Suprapubic skin (tissue), 4 donors: ENCODE measurements around the gene RNFT2. TPM values are rescaled to one million over a fixed set of nuclear protein-coding genes. Genes with fewer than 3 reads are reported as not detected.

Experiments used
- DNase-seq, 2 donors: peaks; one replicate each; pipeline ENCODE4 v3.0.0-alpha.2; 2019; ENCODE audit warnings: low spot score in 2 of 2
- H3K27ac ChIP-seq: fragments of 200-600 bp; sonication (generic); one replicate; pipeline ENCODE4 v1.5.1; 2019
- H3K27me3 ChIP-seq: fragments of 200-600 bp; sonication (generic); one replicate; pipeline ENCODE4 v1.5.1; 2019
- H3K36me3 ChIP-seq: fragments of 200-600 bp; sonication (generic); one replicate; pipeline ENCODE4 v1.5.1; 2019
- H3K4me1 ChIP-seq: fragments of 200-600 bp; sonication (generic); one replicate; pipeline ENCODE4 v1.5.1; 2019
- H3K4me3 ChIP-seq: fragments of 200-600 bp; sonication (generic); one replicate; pipeline ENCODE4 v1.5.1; 2019; ENCODE audit warnings: mild to moderate bottlenecking
- H3K9me3 ChIP-seq: fragments of 200-600 bp; sonication (generic); one replicate; pipeline ENCODE4 v1.5.1; 2019
- CTCF ChIP-seq, 2 donors: fragments of 200-600 bp in 1 of 2; fragments of 450-650 bp in 1 of 2; sonication (generic) in 1 of 2; IDR thresholded peaks; one replicate each; pipeline ENCODE4 v1.5.1; 2016 to 2019; ENCODE audit warnings: antibody characterized with exemption in 2 of 2, mild to moderate bottlenecking in 1 of 2, moderate library complexity in 1 of 2
- EP300 ChIP-seq: sonication (generic); formaldehyde crosslinking; IDR thresholded peaks from one replicate; pipeline ENCODE4 v1.6.1; 2017; ENCODE audit warnings: antibody characterized with exemption
- POLR2A ChIP-seq, 2 donors: fragments of 450-650 bp; IDR thresholded peaks; one replicate each; pipeline ENCODE4 v1.6.1; 2017; ENCODE audit warnings: antibody characterized with exemption in 2 of 2, mild to moderate bottlenecking in 2 of 2, moderate library complexity in 2 of 2
- POLR2AphosphoS5 ChIP-seq, 3 donors: sonication (generic); formaldehyde crosslinking; IDR thresholded peaks; one replicate each; pipeline ENCODE4 v1.6.1; 2017; ENCODE audit warnings: antibody characterized with exemption in 3 of 3
- WGBS: methylation state at CpG from one replicate; pipeline ENCODE4 v1.1.5; 2018; 5-methylcytosine and 5-hydroxymethylcytosine counted together
- total RNA-seq, 4 donors: library from RNA; depleted of rRNA; stranded (reverse); fragments of >200 nt; gene quantifications; one replicate each; pipeline ENCODE4 v1.1.0, GENCODE V29; 2016

RNFT2 gene
- total RNA-seq, 4 donors from 2014 or later, result 0.40 to 1.4 (median 0.69) TPM

DNA sequence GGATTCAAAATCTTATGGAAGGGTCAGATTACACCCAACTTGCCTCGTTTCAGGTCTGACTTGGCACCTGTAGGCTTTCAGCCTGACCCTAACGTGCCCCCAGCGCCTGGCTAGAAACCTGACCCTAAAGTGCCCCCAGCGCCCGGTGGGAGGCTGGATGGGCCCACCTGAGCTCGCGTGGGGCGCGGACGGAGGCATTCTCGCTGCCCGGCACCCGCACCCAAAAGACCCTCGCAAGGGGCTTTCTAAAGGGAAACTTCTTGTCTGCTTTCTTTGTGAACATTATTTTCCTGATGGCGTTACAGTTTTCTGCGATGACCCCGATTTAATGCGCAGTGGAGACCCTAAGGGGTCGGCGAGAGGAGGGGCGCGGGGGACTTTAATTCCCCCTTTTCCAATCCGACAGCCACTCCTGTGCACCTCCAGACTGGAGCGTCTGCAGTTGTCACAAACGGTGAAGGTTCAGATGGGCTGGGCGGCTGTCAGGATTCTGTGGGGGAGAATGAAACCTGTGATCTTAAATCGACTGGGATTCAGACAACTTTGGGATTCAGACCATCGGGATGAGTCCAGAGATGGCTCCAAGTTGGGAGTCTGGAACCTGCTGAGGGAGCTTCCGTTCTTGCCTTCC lies 143.9 kb downstream of the RNFT2 start:
- Histone ChIP-seq H3K27ac (no peak overlapping the region), H3K4me1 (peaks cover 35% of the 10 kb centered on the region), H3K4me3 (peak overlapping the region; percentile 35), H3K36me3 (no peaks in the 10 kb centered on the region), H3K27me3 (peaks cover 80% of the 10 kb centered on the region), H3K9me3 (no peaks in the 10 kb centered on the region)
- DNase-seq, result no peak
- WGBS, result 4% methylated on average over 20 of the region's 29 CpGs
- no peak for TF ChIP-seq EP300
- TF ChIP-seq CTCF (IDR thresholded peaks at IDR 0.05), result no peak
- TF ChIP-seq POLR2A (IDR thresholded peaks at IDR 0.05), result no peak
- TF ChIP-seq POLR2AphosphoS5 (IDR thresholded peaks at IDR 0.05), result no peak

DNA sequence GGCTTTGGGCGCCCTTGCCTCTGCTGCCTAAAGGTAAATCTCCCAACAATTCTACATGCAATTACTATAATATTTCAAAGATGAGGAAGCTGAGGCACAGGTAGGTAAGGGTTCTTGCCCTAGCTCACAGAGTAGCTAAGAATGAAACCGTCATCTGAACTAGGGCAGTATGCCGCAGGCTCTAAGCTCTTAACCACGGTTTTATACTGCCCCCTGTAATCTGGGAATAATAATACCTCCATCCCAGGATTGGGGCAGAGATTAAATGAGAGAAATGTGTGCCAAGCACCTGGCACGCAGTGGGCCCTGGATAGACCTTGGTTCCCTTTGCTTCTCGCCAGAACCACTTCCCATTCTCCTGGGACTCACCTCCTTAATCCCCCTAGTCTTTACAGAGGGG lies 144.6 kb downstream of the RNFT2 start:
- H3K36me3 ChIP-seq, result no peaks in the 10 kb centered on the region
- WGBS, result 22% methylated on average over 5 of the region's 6 CpGs
- TF ChIP-seq EP300, result no peak
- no peak for TF ChIP-seq POLR2A (IDR thresholded peaks at IDR 0.05)
- no peak for TF ChIP-seq CTCF (IDR thresholded peaks at IDR 0.05)
- no peak for TF ChIP-seq POLR2AphosphoS5 (IDR thresholded peaks at IDR 0.05)
- H3K4me1 ChIP-seq, result peaks cover 35% of the 10 kb centered on the region
- H3K27ac ChIP-seq, result no peak overlapping the region
- DNase-seq, result no peak
- no peak overlapping the region for H3K4me3 ChIP-seq
- H3K9me3 ChIP-seq, result no peaks in the 10 kb centered on the region
- peaks cover 75% of the 10 kb centered on the region for H3K27me3 ChIP-seq

GRCh38 chr12:116884871-116885270 lies 146.8 kb downstream of the RNFT2 start:
- H3K36me3 ChIP-seq, result no peaks in the 10 kb centered on the region
- TF ChIP-seq POLR2A (IDR thresholded peaks at IDR 0.05) (no peak), CTCF (IDR thresholded peaks at IDR 0.05) (no peak), POLR2AphosphoS5 (IDR thresholded peaks at IDR 0.05) (no peak), EP300 (no peak)
- no peak overlapping the region for H3K27ac ChIP-seq
- H3K4me1 ChIP-seq, result peaks cover 20% of the 10 kb centered on the region
- no peaks in the 10 kb centered on the region for H3K9me3 ChIP-seq
- H3K27me3 ChIP-seq, result peaks cover 54% of the 10 kb centered on the region
- no peak for DNase-seq
- 96% methylated on average over 3 of the region's 3 CpGs for WGBS
- no peak overlapping the region for H3K4me3 ChIP-seq

DNA sequence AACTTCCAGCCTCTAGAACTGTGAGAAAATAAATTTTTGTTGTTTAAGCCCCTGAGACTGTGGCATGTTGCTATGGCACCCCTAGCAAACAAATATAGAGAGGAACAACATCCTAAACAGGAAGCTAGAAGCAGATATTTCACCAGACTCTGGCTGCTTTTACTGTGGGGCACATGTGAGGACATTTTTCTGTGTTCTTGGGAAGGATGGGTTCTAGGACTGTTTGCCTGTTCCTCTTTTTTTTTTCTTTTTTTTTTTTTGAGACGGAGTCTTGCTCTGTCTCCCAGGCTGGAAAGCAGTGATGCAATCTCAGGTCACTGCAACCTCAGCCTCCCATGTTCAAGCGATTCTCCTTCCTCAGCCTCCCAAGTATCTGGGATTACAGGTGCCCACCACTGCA lies 147.4 kb downstream of the RNFT2 start:
- Histone ChIP-seq H3K36me3 (no peaks in the 10 kb centered on the region), H3K9me3 (no peaks in the 10 kb centered on the region), H3K27me3 (peaks cover 47% of the 10 kb centered on the region), H3K4me1 (peaks cover 16% of the 10 kb centered on the region), H3K4me3 (no peak overlapping the region), H3K27ac (no peak overlapping the region)
- TF ChIP-seq EP300 (no peak), POLR2A (IDR thresholded peaks at IDR 0.05) (no peak), POLR2AphosphoS5 (IDR thresholded peaks at IDR 0.05) (no peak), CTCF (IDR thresholded peaks at IDR 0.05) (no peak)
- DNase-seq, result no peak
- WGBS, result 77% methylated on average over 2 of the region's 2 CpGs

GRCh38 chr12:116887244-116887643 lies 149.1 kb downstream of the RNFT2 start:
- no peaks in the 10 kb centered on the region for H3K36me3 ChIP-seq
- no peak overlapping the region for H3K4me3 ChIP-seq
- peaks cover 30% of the 10 kb centered on the region for H3K27me3 ChIP-seq
- H3K4me1 ChIP-seq, result no peaks in the 10 kb centered on the region
- no peak overlapping the region for H3K27ac ChIP-seq
- no peak for DNase-seq
- H3K9me3 ChIP-seq, result no peaks in the 10 kb centered on the region
- TF ChIP-seq POLR2AphosphoS5 (IDR thresholded peaks at IDR 0.05), result no peak
- no peak for TF ChIP-seq POLR2A (IDR thresholded peaks at IDR 0.05)
- TF ChIP-seq CTCF (IDR thresholded peaks at IDR 0.05), result no peak
- TF ChIP-seq EP300, result no peak
- WGBS, result 80% methylated on average over 1 of the region's 1 CpG
